HG03432 (cell line): ENCODE results near the gene SACS.
A peak's percentile ranks its signal among the peaks of the same experiment; 100 is the strongest.
"Not testable (repeated sequence)": the region's sequence is repeated elsewhere in the genome, so short reads cannot be mapped to it uniquely, and the experiment has no call there.

ENCODE experiments used
- ATAC-seq: cut with Tn5 transposase; IDR thresholded peaks from one replicate; pipeline ENCODE4 v1.9.1; 2021; ENCODE audit warnings: mild to moderate bottlenecking, moderate library complexity; ENCODE audit not compliant: unreplicated experiment

Gene SACS

GRCh38 chr13:23414682-23415081 is 18.8 kb downstream of the SACS start:
- no peak for ATAC-seq

- ATAC-seq = no peak
These were observed 21.8 kb downstream of the SACS start for GRCh38 chr13:23411706-23412105.

GRCh38 chr13:23411220-23411619 is 22.3 kb downstream of the SACS start:
- ATAC-seq = no peak

- ATAC-seq = no peak
These were observed 25.5 kb downstream of the SACS start for GRCh38 chr13:23408026-23408425.

GRCh38 chr13:23401156-23401555 is 32.3 kb downstream of the SACS start:
- ATAC-seq = not testable (repeated sequence)

GRCh38 chr13:23399347-23399746 is 34.2 kb downstream of the SACS start:
- no peak for ATAC-seq

- no peak for ATAC-seq
These were observed 38.7 kb downstream of the SACS start for GRCh38 chr13:23394821-23395220.

- no peak for ATAC-seq
These were observed 40.4 kb downstream of the SACS start for GRCh38 chr13:23392925-23393645.

- ATAC-seq = no peak
These were observed 41.2 kb downstream of the SACS start for GRCh38 chr13:23392313-23392712.

- ATAC-seq = no peak
These were observed 41.8 kb downstream of the SACS start for GRCh38 chr13:23391752-23392151.

GRCh38 chr13:23386533-23386932 is 47.0 kb downstream of the SACS start:
- ATAC-seq = peak; percentile 77

GRCh38 chr13:23385931-23386330 is 47.6 kb downstream of the SACS start:
- ATAC-seq = no peak

GRCh38 chr13:23384111-23384510 is 49.4 kb downstream of the SACS start:
- peak; percentile 81 for ATAC-seq

GRCh38 chr13:23383151-23383550 is 50.4 kb downstream of the SACS start:
- ATAC-seq = no peak

- no peak for ATAC-seq
These were observed 51.6 kb downstream of the SACS start for GRCh38 chr13:23381866-23382265.

GRCh38 chr13:23380534-23380933 is 53.0 kb downstream of the SACS start:
- no peak for ATAC-seq

GRCh38 chr13:23377983-23378632 is 55.4 kb downstream of the SACS start:
- peak; percentile 34 for ATAC-seq

- no peak for ATAC-seq
These were observed 55.9 kb downstream of the SACS start for GRCh38 chr13:23377579-23377978.

GRCh38 chr13:23375001-23375971 is 58.2 kb downstream of the SACS start:
- peak; percentile 87 for ATAC-seq

GRCh38 chr13:23372264-23372906 is 61.1 kb downstream of the SACS start:
- no peak for ATAC-seq

- ATAC-seq = no peak
These were observed 65.6 kb downstream of the SACS start for GRCh38 chr13:23367907-23368306.
